ENCODE measurements around the gene CRTC3.
"Not testable (repeated sequence)": the region's sequence is repeated elsewhere in the genome, so short reads cannot be mapped to it uniquely, and the experiment has no call there.

Gene CRTC3

GRCh38 chr15:90683876-90684275 lies 154.2 kb downstream of the CRTC3 start:
- DNase-seq: no peak

GRCh38 chr15:90684281-90684680 lies 154.6 kb downstream of the CRTC3 start:
- DNase-seq: no peak

- DNase-seq: no peak
Measured at GRCh38 chr15:90685591-90686434, 156.1 kb downstream of the CRTC3 start.

- DNase-seq: no peak
Measured at GRCh38 chr15:90686435-90687218, 156.9 kb downstream of the CRTC3 start.

- DNase-seq: not testable (repeated sequence)
Measured at GRCh38 chr15:90689326-90689961, 159.7 kb downstream of the CRTC3 start.

GRCh38 chr15:90690585-90690984 lies 160.9 kb downstream of the CRTC3 start:
- no peak for DNase-seq

- DNase-seq: no peak
Measured at GRCh38 chr15:90691369-90691768, 161.6 kb downstream of the CRTC3 start.

- DNase-seq: no peak
Measured at GRCh38 chr15:90691982-90692773, 162.5 kb downstream of the CRTC3 start.

All from eye (tissue), 1 donor.